Gastroesophageal sphincter (tissue), 3 donors: ENCODE data around the gene C1QB.

Experiments
- CTCF ChIP-seq, 4 experiments: fragments of 200-600 bp in 2 of 4; fragments of 450-650 bp in 2 of 4; sonication (generic) in 1 of 4; IDR thresholded peaks; one replicate each; pipeline ENCODE4 v1.5.1; 2017 to 2019; ENCODE audit warnings: antibody characterized with exemption in 4 of 4, mild to moderate bottlenecking in 2 of 4, moderate library complexity in 2 of 4
- EP300 ChIP-seq: sonication (generic); formaldehyde crosslinking; IDR thresholded peaks from one replicate; pipeline ENCODE4 v1.6.1; 2017; ENCODE audit warnings: antibody characterized with exemption, mild to moderate bottlenecking
- POLR2A ChIP-seq, 2 donors: fragments of 450-650 bp; IDR thresholded peaks; one replicate each; pipeline ENCODE4 v1.6.1; 2017; ENCODE audit warnings: antibody characterized with exemption in 2 of 2, mild to moderate bottlenecking in 2 of 2, moderate library complexity in 1 of 2
- POLR2AphosphoS5 ChIP-seq: sonication (generic); formaldehyde crosslinking; IDR thresholded peaks from one replicate; pipeline ENCODE4 v1.6.1; 2017; ENCODE audit warnings: antibody characterized with exemption

GRCh38 chr1:22708777-22709176, 55.7 kb downstream of the C1QB start:
- TF ChIP-seq CTCF (IDR thresholded peaks at IDR 0.05) (no peak), POLR2A (IDR thresholded peaks at IDR 0.05) (no peak), EP300 (no peak), POLR2AphosphoS5 (no peak)
